A549 (cell line): ENCODE measurements around the gene DEPDC5. TPM values are rescaled to one million over a fixed set of nuclear protein-coding genes. Genes with fewer than 3 reads are reported as not detected.

Source experiments
- ATAC-seq, 2 experiments: fragments of 200-7000 bp in 1 of 2; fragments of >200 bp in 1 of 2; cut with Nextera tagmentation in 1 of 2; cut with Tn5 transposase in 1 of 2; 3 replicates each; pipeline versions ENCODE4 v1.8.0 to v1.9.1; 2018 to 2020; ENCODE audit warnings: mild to moderate bottlenecking in 1 of 2, moderate library complexity in 1 of 2
- CTCF ChIA-PET: fragments of 300-600 bp; sonication (Branson Sonifier 250); formaldehyde crosslinking; extraction: SDS; loops from one replicate; lab custom pipeline; 2021; ENCODE audit warnings: antibody characterized with exemption, inconsistent platforms; lab: Yijun Ruan, JAX
- POLR2A ChIA-PET: fragments of 350-600 bp; formaldehyde crosslinking; extraction: SDS; loops from one replicate; lab custom pipeline; 2021; ENCODE audit warnings: antibody characterized with exemption, inconsistent platforms; lab: Yijun Ruan, JAX
- DNase-seq, 2 experiments: peaks; one replicate each; pipeline versions ENCODE4 v3.0.0 to v3.0.0-alpha.2; 2011 to 2016; ENCODE audit warnings: low read depth in 1 of 2, low spot score in 1 of 2
- FAIRE-seq: peaks from 2 replicates; lab custom pipeline; 2011; peaks lifted over from hg19 to GRCh38; lab: Jason Lieb, UNC
- H3K27ac ChIP-seq, 2 experiments: fragments of >200 bp; sonication (Bioruptor Twin); formaldehyde crosslinking; 3 replicates each; pipeline ENCODE4 v1.5.1; 2016 to 2017
- H3K4me1 ChIP-seq: fragments of >200 bp; sonication (Bioruptor Twin); formaldehyde crosslinking; 3 replicates; pipeline ENCODE4 v1.6.1; 2016
- H3K4me2 ChIP-seq: fragments of >200 bp; sonication (Bioruptor Twin); formaldehyde crosslinking; 3 replicates; pipeline ENCODE4 v1.6.1; 2016
- H3K4me3 ChIP-seq: fragments of >200 bp; sonication (Bioruptor Twin); formaldehyde crosslinking; 3 replicates; pipeline ENCODE4 v1.5.1; 2016
- H3K9me3 ChIP-seq: fragments of >200 bp; sonication (Bioruptor Twin); formaldehyde crosslinking; 3 replicates; pipeline ENCODE4 v1.6.1; 2016
- BHLHE40 ChIP-seq: IDR thresholded peaks from 2 replicates; pipeline ENCODE4 v1.6.1; 2012; ENCODE audit warnings: low read depth, low read length, inconsistent platforms
- CBX8 ChIP-seq: fragments of 200-600 bp; sonication (generic); IDR thresholded peaks from 2 replicates; pipeline ENCODE4 v1.6.1; 2016
- CEBPB ChIP-seq, 2 experiments: fragments of >200 bp in 1 of 2; sonication (Bioruptor Twin) in 1 of 2; formaldehyde crosslinking in 1 of 2; IDR thresholded peaks; 2 replicates each; pipeline ENCODE4 v1.6.1; 2012 to 2016
- CHD2 ChIP-seq: fragments of 150-350 bp; IDR thresholded peaks from 2 replicates; pipeline ENCODE4 v1.6.1; 2014; ENCODE audit warnings: low read length; ENCODE audit not compliant: partially characterized antibody
- EHMT2 ChIP-seq: fragments of 200-600 bp; sonication (generic); IDR thresholded peaks from 2 replicates; pipeline ENCODE4 v1.6.1; 2016; ENCODE audit warnings: antibody characterized with exemption, low read depth, mild to moderate bottlenecking, moderate library complexity
- FOSB ChIP-seq: fragments of 250-450 bp; sonication (Bioruptor Pico); IDR thresholded peaks from 2 replicates; pipeline ENCODE4 v1.5.0; 2020; ENCODE audit warnings: mild to moderate bottlenecking, moderate library complexity
- FOXS1 ChIP-seq: fragments of 250-450 bp; sonication (Bioruptor Pico); IDR thresholded peaks from 2 replicates; pipeline ENCODE4 v1.5.0; 2020; ENCODE audit warnings: mild to moderate bottlenecking, moderate library complexity
- JUN ChIP-seq, 2 experiments: fragments of >200 bp; sonication (Bioruptor Twin); formaldehyde crosslinking; IDR thresholded peaks; 2 replicates in 1 of 2; 3 replicates in 1 of 2; pipeline ENCODE4 v1.6.1; 2016 to 2017
- NFE2L2 ChIP-seq: fragments of 150-350 bp; conservative IDR thresholded peaks from 2 replicates; pipeline ENCODE4 v1.6.1; 2014; ENCODE audit warnings: low read length
- NPAS2 ChIP-seq: fragments of 250-450 bp; sonication (Bioruptor Pico); IDR thresholded peaks from 2 replicates; pipeline ENCODE4 v1.8.0; 2022; ENCODE audit warnings: mild to moderate bottlenecking, moderate library complexity, borderline replicate concordance
- POLR2AphosphoS2 ChIP-seq: conservative IDR thresholded peaks from 2 replicates; pipeline ENCODE4 v1.6.1; 2012; ENCODE audit warnings: low read length, improper control_type of control experiment, inconsistent platforms
- RARB ChIP-seq: fragments of 250-450 bp; sonication (Bioruptor Pico); IDR thresholded peaks from 2 replicates; pipeline ENCODE4 v1.8.0; 2021; ENCODE audit warnings: mild to moderate bottlenecking, moderate library complexity
- RCOR1 ChIP-seq: fragments of 150-350 bp; IDR thresholded peaks from 2 replicates; pipeline ENCODE4 v1.6.1; 2014; ENCODE audit warnings: antibody characterized with exemption, low read length, low read depth
- SMC3 ChIP-seq: fragments of >200 bp; sonication (Bioruptor Twin); formaldehyde crosslinking; IDR thresholded peaks from 3 replicates; pipeline ENCODE4 v1.6.1; 2018; ENCODE audit warnings: inconsistent platforms
- SREBF2 ChIP-seq: fragments of 450-650 bp; IDR thresholded peaks from 2 replicates; pipeline ENCODE4 v1.6.1; 2014; ENCODE audit warnings: mild to moderate bottlenecking, moderate library complexity
- TFCP2L1 ChIP-seq: fragments of 250-450 bp; sonication (Bioruptor Pico); IDR thresholded peaks from 2 replicates; pipeline ENCODE4 v1.5.0; 2021; ENCODE audit warnings: mild to moderate bottlenecking
- ZC3H11A ChIP-seq: fragments of 450-650 bp; IDR thresholded peaks from 2 replicates; pipeline ENCODE4 v1.6.1; 2014; ENCODE audit warnings: antibody characterized with exemption, mild to moderate bottlenecking
- WGBS: methylation state at CpG from one replicate; pipeline ENCODE4 v1.1.6; 2017; ENCODE audit errors: missing lambda C conversion rate; 5-methylcytosine and 5-hydroxymethylcytosine counted together
- polyA plus RNA-seq, 4 experiments: library from polyadenylated mRNA; depleted of rRNA in 3 of 4; stranded (reverse); fragments of >200 nt; fragmentation: RNase III in 1 of 4; extraction: RNeasy Plus Mini Kit Qiagen cat#74134 plus additional on column Dnase treatment in 1 of 4; gene quantifications; 2 replicates in 3 of 4; 3 replicates in 1 of 4; pipeline ENCODE4 v1.2.3, GENCODE V29; 2011 to 2017
- TF ChIP-seq, protein P1 (sequence below): fragments of 200-600 bp; sonication (generic); IDR thresholded peaks from 2 replicates; pipeline ENCODE4 v1.6.1; 2016; ENCODE audit warnings: antibody characterized with exemption, mild to moderate bottlenecking, moderate library complexity
- TF ChIP-seq, protein P2 (sequence below): fragments of >200 bp; sonication (Bioruptor Twin); formaldehyde crosslinking; IDR thresholded peaks from 3 replicates; pipeline ENCODE4 v1.5.1; 2016
- TF ChIP-seq, protein P3 (sequence below): fragments of 150-350 bp; IDR thresholded peaks from 2 replicates; pipeline ENCODE4 v1.6.1; 2014; ENCODE audit warnings: low read depth, mild to moderate bottlenecking, low read length
- TF ChIP-seq, protein P4 (sequence below): IDR thresholded peaks from 2 replicates; pipeline ENCODE4 v1.6.1; 2012
- TF ChIP-seq, protein P5 (sequence below): IDR thresholded peaks from 2 replicates; pipeline ENCODE4 v1.6.1; 2012
- TF ChIP-seq, protein P6 (sequence below): fragments of 450-650 bp; IDR thresholded peaks from 2 replicates; pipeline ENCODE4 v1.6.1; 2014; ENCODE audit warnings: antibody characterized with exemption

DEPDC5 gene
- polyA plus RNA-seq, 2 of the 4 experiments (the other 2 are of a cell fraction), result 4.4 to 10.1 TPM

DNA sequence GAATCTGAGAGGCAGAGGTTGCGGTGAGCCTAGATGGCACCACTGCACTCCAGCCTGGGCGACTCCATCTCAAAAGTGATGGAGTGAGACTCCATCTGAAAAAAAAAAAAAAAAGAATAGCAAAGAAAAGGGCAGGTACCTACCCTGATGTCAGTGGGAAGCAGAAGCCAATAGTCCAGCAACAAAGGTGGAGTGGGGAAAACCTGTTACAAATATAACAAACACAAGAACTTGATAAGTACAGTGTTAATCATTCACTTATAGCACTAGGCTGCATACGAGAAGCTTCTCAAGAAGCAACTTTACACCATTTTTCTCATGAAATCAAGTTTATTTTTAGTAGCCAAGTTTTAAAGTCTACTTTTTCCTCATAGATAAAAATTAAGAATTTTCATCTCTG is 128.0 kb downstream of the DEPDC5 start (continued):
- TF ChIP-seq, protein P1, sequence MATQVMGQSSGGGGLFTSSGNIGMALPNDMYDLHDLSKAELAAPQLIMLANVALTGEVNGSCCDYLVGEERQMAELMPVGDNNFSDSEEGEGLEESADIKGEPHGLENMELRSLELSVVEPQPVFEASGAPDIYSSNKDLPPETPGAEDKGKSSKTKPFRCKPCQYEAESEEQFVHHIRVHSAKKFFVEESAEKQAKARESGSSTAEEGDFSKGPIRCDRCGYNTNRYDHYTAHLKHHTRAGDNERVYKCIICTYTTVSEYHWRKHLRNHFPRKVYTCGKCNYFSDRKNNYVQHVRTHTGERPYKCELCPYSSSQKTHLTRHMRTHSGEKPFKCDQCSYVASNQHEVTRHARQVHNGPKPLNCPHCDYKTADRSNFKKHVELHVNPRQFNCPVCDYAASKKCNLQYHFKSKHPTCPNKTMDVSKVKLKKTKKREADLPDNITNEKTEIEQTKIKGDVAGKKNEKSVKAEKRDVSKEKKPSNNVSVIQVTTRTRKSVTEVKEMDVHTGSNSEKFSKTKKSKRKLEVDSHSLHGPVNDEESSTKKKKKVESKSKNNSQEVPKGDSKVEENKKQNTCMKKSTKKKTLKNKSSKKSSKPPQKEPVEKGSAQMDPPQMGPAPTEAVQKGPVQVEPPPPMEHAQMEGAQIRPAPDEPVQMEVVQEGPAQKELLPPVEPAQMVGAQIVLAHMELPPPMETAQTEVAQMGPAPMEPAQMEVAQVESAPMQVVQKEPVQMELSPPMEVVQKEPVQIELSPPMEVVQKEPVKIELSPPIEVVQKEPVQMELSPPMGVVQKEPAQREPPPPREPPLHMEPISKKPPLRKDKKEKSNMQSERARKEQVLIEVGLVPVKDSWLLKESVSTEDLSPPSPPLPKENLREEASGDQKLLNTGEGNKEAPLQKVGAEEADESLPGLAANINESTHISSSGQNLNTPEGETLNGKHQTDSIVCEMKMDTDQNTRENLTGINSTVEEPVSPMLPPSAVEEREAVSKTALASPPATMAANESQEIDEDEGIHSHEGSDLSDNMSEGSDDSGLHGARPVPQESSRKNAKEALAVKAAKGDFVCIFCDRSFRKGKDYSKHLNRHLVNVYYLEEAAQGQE, result no peak
- TF ChIP-seq EHMT2, result no peak
- TF ChIP-seq, protein P2, sequence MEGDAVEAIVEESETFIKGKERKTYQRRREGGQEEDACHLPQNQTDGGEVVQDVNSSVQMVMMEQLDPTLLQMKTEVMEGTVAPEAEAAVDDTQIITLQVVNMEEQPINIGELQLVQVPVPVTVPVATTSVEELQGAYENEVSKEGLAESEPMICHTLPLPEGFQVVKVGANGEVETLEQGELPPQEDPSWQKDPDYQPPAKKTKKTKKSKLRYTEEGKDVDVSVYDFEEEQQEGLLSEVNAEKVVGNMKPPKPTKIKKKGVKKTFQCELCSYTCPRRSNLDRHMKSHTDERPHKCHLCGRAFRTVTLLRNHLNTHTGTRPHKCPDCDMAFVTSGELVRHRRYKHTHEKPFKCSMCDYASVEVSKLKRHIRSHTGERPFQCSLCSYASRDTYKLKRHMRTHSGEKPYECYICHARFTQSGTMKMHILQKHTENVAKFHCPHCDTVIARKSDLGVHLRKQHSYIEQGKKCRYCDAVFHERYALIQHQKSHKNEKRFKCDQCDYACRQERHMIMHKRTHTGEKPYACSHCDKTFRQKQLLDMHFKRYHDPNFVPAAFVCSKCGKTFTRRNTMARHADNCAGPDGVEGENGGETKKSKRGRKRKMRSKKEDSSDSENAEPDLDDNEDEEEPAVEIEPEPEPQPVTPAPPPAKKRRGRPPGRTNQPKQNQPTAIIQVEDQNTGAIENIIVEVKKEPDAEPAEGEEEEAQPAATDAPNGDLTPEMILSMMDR, result no peak
- TF ChIP-seq CEBPB (IDR thresholded peaks at IDR 0.05), result no peak
- TF ChIP-seq FOSB (CRISPR knock-in tag), result no peak
- TF ChIP-seq JUN (IDR thresholded peaks at IDR 0.05), result no peak
- TF ChIP-seq, all 56 proteins: peak for 0

DNA sequence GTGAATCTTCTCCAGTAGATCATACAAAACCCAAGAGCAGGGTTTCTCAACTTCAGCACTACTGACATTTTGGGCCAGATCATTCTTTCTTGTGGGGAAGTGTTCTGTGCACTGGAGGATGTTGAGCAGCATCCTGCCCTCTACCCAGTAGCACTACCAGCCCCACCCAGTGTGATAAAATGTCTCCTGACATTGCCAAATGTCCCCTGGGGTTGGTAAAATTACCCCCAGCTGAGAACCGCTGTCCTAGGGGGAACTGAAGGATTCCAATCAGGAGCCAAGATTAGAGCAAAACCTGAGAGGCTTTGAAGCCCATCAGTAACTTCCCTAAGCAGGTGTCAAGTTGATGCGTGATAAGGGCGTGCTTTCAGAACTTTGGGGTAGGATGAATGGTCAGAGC is 129.2 kb downstream of the DEPDC5 start:
- Histone ChIP-seq H3K9me3 (no peaks in the 10 kb centered on the region), H3K4me1 (no peaks in the 10 kb centered on the region), H3K27ac (no peak overlapping the region), H3K4me3 (no peak overlapping the region), H3K4me2 (no peak overlapping the region)
- ChIA-PET CTCF (interaction anchor here (1.2 kb wide), 1 partner anchor 13 kb away, joined by 5 read pairs; no protein-coding TSS in a partner anchor), POLR2A (no interaction called here)
- ATAC-seq (no peak), DNase-seq (no peak), FAIRE-seq (no peak)
- TF ChIP-seq SREBF2 (no peak), NPAS2 (no peak), FOXS1 (CRISPR knock-in tag) (no peak), RARB (CRISPR knock-in tag) (no peak), NFE2L2 (no peak), ZC3H11A (no peak), CHD2 (no peak), CBX8 (no peak), POLR2AphosphoS2 (no peak), BHLHE40 (no peak), RCOR1 (no peak), EHMT2 (no peak), SMC3 (no peak), TFCP2L1 (no peak)
- TF ChIP-seq, protein P3, sequence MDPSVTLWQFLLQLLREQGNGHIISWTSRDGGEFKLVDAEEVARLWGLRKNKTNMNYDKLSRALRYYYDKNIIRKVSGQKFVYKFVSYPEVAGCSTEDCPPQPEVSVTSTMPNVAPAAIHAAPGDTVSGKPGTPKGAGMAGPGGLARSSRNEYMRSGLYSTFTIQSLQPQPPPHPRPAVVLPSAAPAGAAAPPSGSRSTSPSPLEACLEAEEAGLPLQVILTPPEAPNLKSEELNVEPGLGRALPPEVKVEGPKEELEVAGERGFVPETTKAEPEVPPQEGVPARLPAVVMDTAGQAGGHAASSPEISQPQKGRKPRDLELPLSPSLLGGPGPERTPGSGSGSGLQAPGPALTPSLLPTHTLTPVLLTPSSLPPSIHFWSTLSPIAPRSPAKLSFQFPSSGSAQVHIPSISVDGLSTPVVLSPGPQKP, result no peak
- TF ChIP-seq, protein P1, result no peak
- TF ChIP-seq, protein P4, sequence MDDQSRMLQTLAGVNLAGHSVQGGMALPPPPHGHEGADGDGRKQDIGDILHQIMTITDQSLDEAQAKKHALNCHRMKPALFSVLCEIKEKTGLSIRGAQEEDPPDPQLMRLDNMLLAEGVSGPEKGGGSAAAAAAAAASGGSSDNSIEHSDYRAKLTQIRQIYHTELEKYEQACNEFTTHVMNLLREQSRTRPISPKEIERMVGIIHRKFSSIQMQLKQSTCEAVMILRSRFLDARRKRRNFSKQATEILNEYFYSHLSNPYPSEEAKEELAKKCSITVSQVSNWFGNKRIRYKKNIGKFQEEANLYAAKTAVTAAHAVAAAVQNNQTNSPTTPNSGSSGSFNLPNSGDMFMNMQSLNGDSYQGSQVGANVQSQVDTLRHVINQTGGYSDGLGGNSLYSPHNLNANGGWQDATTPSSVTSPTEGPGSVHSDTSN, result no peak
- TF ChIP-seq, protein P5, sequence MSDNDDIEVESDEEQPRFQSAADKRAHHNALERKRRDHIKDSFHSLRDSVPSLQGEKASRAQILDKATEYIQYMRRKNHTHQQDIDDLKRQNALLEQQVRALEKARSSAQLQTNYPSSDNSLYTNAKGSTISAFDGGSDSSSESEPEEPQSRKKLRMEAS, result no peak
- TF ChIP-seq, protein P6, sequence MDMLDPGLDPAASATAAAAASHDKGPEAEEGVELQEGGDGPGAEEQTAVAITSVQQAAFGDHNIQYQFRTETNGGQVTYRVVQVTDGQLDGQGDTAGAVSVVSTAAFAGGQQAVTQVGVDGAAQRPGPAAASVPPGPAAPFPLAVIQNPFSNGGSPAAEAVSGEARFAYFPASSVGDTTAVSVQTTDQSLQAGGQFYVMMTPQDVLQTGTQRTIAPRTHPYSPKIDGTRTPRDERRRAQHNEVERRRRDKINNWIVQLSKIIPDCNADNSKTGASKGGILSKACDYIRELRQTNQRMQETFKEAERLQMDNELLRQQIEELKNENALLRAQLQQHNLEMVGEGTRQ, result no peak
- 76% methylated on average over 3 of the region's 3 CpGs for WGBS
